HepG2 (cell line): Measurements from ENCODE around the gene ALDH3B1. TPM values are rescaled to one million over a fixed set of nuclear protein-coding genes. Genes with fewer than 3 reads are reported as not detected.

Experiments used
- FOXK2 ChIP-seq: fragments of 450-650 bp; IDR thresholded peaks from 2 replicates; pipeline ENCODE4 v1.6.1; 2016
- ISL2 ChIP-seq: sonication (generic); formaldehyde crosslinking; IDR thresholded peaks from 2 replicates; pipeline ENCODE4 v1.5.0; 2020; ENCODE audit warnings: missing genetic modification reagents
- KAT8 ChIP-seq: IDR thresholded peaks from 2 replicates; pipeline ENCODE4 v1.6.1; 2016; ENCODE audit warnings: missing genetic modification reagents, missing compliant biosample characterization
- MAZ ChIP-seq, 2 experiments: sonication (generic) in 1 of 2; formaldehyde crosslinking in 1 of 2; IDR thresholded peaks; 2 replicates each; pipeline versions ENCODE4 v1.5.0 to v1.6.1; 2012 to 2020; ENCODE audit warnings: low read depth in 2 of 2, mild to moderate bottlenecking in 2 of 2, borderline replicate concordance in 1 of 2, improper control_type of control experiment in 1 of 2, low read length in 1 of 2, missing genetic modification reagents in 1 of 2, moderate library complexity in 1 of 2
- MEIS2 ChIP-seq: sonication (generic); formaldehyde crosslinking; IDR thresholded peaks from 2 replicates; pipeline ENCODE4 v1.9.0; 2021; ENCODE audit warnings: mild to moderate bottlenecking, missing genetic modification reagents
- NFYC ChIP-seq: IDR thresholded peaks from 2 replicates; pipeline ENCODE4 v1.6.1; 2016; ENCODE audit warnings: missing genetic modification reagents, missing compliant biosample characterization
- SMARCE1 ChIP-seq: fragments of 450-650 bp; IDR thresholded peaks from 2 replicates; pipeline ENCODE4 v1.6.1; 2017; ENCODE audit warnings: borderline replicate concordance
- ZBTB43 ChIP-seq: sonication (generic); formaldehyde crosslinking; conservative IDR thresholded peaks from 2 replicates; pipeline ENCODE4 v1.4.0; 2020; ENCODE audit warnings: missing genetic modification reagents
- ZBTB44 ChIP-seq: sonication (generic); formaldehyde crosslinking; IDR thresholded peaks from 2 replicates; pipeline ENCODE4 v1.4.0; 2020; ENCODE audit warnings: missing genetic modification reagents
- ZMYM4 ChIP-seq: sonication (generic); formaldehyde crosslinking; IDR thresholded peaks from 2 replicates; pipeline ENCODE4 v1.8.1; 2023; ENCODE audit warnings: mild to moderate bottlenecking, missing genetic modification reagents
- ZNF280B ChIP-seq: sonication (generic); formaldehyde crosslinking; IDR thresholded peaks from 2 replicates; pipeline ENCODE4 v1.5.0; 2020; ENCODE audit warnings: missing genetic modification reagents, mild to moderate bottlenecking, borderline replicate concordance
- ZNF768 ChIP-seq: sonication (generic); formaldehyde crosslinking; IDR thresholded peaks from 2 replicates; pipeline ENCODE4 v1.4.0; 2020; ENCODE audit warnings: missing genetic modification reagents
- ZNF773 ChIP-seq: sonication (generic); formaldehyde crosslinking; IDR thresholded peaks from 2 replicates; pipeline ENCODE4 v1.4.0; 2020; ENCODE audit warnings: missing genetic modification reagents, borderline replicate concordance
- ZNF777 ChIP-seq: sonication (generic); formaldehyde crosslinking; IDR thresholded peaks from 2 replicates; pipeline ENCODE4 v1.4.0; 2020; ENCODE audit warnings: missing genetic modification reagents
- polyA plus RNA-seq, 8 experiments: library from polyadenylated mRNA; depleted of rRNA in 3 of 8; stranded (reverse) in 7 of 8; unstranded in 1 of 8; fragments of >200 nt; fragmentation: Illumina TruSeq in 4 of 8; extraction: Trizol in 4 of 8; gene quantifications; 2 replicates each; pipeline versions ENCODE4 v1.2.1 to v1.2.3, GENCODE V29; 2011 to 2016; ENCODE audit warnings: low read depth in 4 of 8, missing spikeins in 1 of 8, mixed read lengths in 1 of 8; ENCODE audit not compliant: insufficient read depth in 1 of 8
- total RNA-seq, 5 experiments: library from RNA; depleted of rRNA; stranded (reverse); fragments of >200 nt; fragmentation: Illumina TruSeq; extraction: Trizol; gene quantifications; 2 replicates each; pipeline ENCODE4 v1.2.3, GENCODE V29; 2016; ENCODE audit warnings: low read depth in 1 of 5
- TF ChIP-seq, protein P1 (sequence below): sonication (generic); formaldehyde crosslinking; IDR thresholded peaks from 2 replicates; pipeline ENCODE4 v1.9.0; 2022; ENCODE audit warnings: low read depth, missing genetic modification reagents
- TF ChIP-seq, protein P2 (sequence below): sonication (generic); formaldehyde crosslinking; IDR thresholded peaks from 2 replicates; pipeline ENCODE4 v1.5.1; 2020; ENCODE audit warnings: mild to moderate bottlenecking, missing genetic modification reagents, borderline replicate concordance

Gene ALDH3B1
- total and polyA plus RNA-seq, 2 of the 13 experiments (the other 11 are each of a cell fraction or from before 2014, with no cell fraction given): 4.0 to 6.7 TPM

DNA sequence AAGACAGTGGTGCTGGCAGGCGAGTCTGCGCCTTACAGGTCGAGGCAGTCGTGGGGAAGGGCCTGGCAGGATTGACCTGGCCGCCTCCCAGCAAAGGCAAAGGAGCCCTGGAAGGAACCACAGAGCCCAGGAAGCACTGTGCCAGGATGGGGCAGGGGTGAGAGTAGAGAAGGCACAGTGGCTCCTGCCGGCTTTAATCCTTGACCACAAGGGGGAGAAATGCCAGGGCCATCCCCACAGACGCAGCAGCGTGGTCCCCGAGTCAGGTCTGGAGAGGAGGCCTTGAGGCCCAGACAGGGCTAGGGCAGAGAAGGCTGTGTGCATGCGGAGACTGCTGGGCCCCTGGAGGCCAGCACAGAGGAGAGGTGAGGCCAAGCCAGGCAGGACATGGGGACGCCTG lies 10.4 kb downstream of the ALDH3B1 start (continued):
- TF ChIP-seq ZNF773 (CRISPR knock-in tag) (no peak), FOXK2 (no peak), ZNF280B (CRISPR knock-in tag) (no peak; the same call in 1 of the 2 replicates), ISL2 (CRISPR knock-in tag) (0 out of 2 replicates have a peak, but pooled peaks have one; percentile 24), ZMYM4 (CRISPR knock-in tag) (no peak), MAZ (IDR thresholded peaks at IDR 0.05; ENCODE audit: borderline replicate concordance, low read depth, low read length) (no peak), MAZ (CRISPR knock-in tag; IDR thresholded peaks at IDR 0.05; ENCODE audit: low read depth) (0 out of 2 replicates have a peak, but pooled peaks have one; percentile 31), SMARCE1 (no peak), ZBTB43 (peak; percentile 55; the same call in 1 of the 2 replicates), ZNF768 (0 out of 2 replicates have a peak, but pooled peaks have one; percentile 38), NFYC (CRISPR knock-in tag) (no peak; the same call in 1 of the 2 replicates), ZNF777 (CRISPR knock-in tag) (peak; percentile 42; the same call in 1 of the 2 replicates), KAT8 (0 out of 2 replicates have a peak, but pooled peaks have one; percentile 33), MEIS2 (0 out of 2 replicates have a peak, but pooled peaks have one; percentile 38), ZBTB44 (CRISPR knock-in tag) (no peak)
- TF ChIP-seq, protein P1, sequence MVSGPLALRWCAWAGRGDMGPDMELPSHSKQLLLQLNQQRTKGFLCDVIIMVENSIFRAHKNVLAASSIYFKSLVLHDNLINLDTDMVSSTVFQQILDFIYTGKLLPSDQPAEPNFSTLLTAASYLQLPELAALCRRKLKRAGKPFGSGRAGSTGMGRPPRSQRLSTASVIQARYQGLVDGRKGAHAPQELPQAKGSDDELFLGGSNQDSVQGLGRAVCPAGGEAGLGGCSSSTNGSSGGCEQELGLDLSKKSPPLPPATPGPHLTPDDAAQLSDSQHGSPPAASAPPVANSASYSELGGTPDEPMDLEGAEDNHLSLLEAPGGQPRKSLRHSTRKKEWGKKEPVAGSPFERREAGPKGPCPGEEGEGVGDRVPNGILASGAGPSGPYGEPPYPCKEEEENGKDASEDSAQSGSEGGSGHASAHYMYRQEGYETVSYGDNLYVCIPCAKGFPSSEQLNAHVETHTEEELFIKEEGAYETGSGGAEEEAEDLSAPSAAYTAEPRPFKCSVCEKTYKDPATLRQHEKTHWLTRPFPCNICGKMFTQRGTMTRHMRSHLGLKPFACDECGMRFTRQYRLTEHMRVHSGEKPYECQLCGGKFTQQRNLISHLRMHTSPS (CRISPR knock-in tag): 0 out of 2 replicates have a peak, but pooled peaks have one; percentile 48
- TF ChIP-seq, protein P2, sequence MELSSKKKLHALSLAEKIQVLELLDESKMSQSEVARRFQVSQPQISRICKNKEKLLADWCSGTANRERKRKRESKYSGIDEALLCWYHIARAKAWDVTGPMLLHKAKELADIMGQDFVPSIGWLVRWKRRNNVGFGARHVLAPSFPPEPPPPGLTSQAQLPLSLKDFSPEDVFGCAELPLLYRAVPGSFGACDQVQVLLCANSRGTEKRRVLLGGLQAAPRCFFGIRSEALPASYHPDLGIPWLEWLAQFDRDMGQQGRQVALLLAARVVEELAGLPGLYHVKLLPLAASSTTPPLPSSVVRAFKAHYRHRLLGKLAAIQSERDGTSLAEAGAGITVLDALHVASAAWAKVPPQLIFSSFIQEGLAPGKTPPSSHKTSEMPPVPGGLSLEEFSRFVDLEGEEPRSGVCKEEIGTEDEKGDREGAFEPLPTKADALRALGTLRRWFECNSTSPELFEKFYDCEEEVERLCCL: no peak
